HepG2 (cell line): ENCODE measurements around the gene CYP19A1. TPM values are rescaled to one million over a fixed set of nuclear protein-coding genes. Genes with fewer than 3 reads are reported as not detected.

Source experiments
- CBX5 ChIP-seq: sonication (generic); formaldehyde crosslinking; IDR thresholded peaks from 2 replicates; pipeline ENCODE4 v1.4.0; 2020; ENCODE audit warnings: missing genetic modification reagents, borderline replicate concordance
- CSRNP2 ChIP-seq: sonication (generic); formaldehyde crosslinking; conservative IDR thresholded peaks from 2 replicates; pipeline ENCODE4 v1.8.0; 2022; ENCODE audit warnings: low read depth, missing genetic modification reagents
- FOXA1 ChIP-seq, 2 experiments: fragments of 450-650 bp in 1 of 2; sonication (generic) in 1 of 2; formaldehyde crosslinking in 1 of 2; IDR thresholded peaks; 2 replicates each; pipeline versions ENCODE4 v1.4.0 to v1.6.1; 2016 to 2020; ENCODE audit warnings: missing genetic modification reagents in 1 of 2
- FUBP1 ChIP-seq: sonication (generic); formaldehyde crosslinking; IDR thresholded peaks from 2 replicates; pipeline ENCODE4 v1.5.1; 2020; ENCODE audit warnings: missing genetic modification reagents, mild to moderate bottlenecking, borderline replicate concordance
- IKZF4 ChIP-seq: sonication (generic); formaldehyde crosslinking; IDR thresholded peaks from 2 replicates; pipeline ENCODE4 v1.5.1; 2020; ENCODE audit warnings: borderline replicate concordance, mild to moderate bottlenecking, low read depth, missing genetic modification reagents; ENCODE audit errors: not compliant biosample characterization
- LRRFIP1 ChIP-seq: sonication (generic); formaldehyde crosslinking; conservative IDR thresholded peaks from 2 replicates; pipeline ENCODE4 v1.4.0; 2020; ENCODE audit warnings: missing genetic modification reagents
- MIXL1 ChIP-seq: IDR thresholded peaks from 2 replicates; pipeline ENCODE4 v1.6.1; 2016
- MLX ChIP-seq: IDR thresholded peaks from 2 replicates; pipeline ENCODE4 v1.6.1; 2016
- MLXIP ChIP-seq: sonication (generic); formaldehyde crosslinking; IDR thresholded peaks from 2 replicates; pipeline ENCODE4 v1.9.0; 2021; ENCODE audit warnings: missing genetic modification reagents, borderline replicate concordance
- NCOA5 ChIP-seq: sonication (generic); formaldehyde crosslinking; IDR thresholded peaks from 2 replicates; pipeline ENCODE4 v1.4.0; 2020; ENCODE audit warnings: missing genetic modification reagents
- RELA ChIP-seq: sonication (generic); formaldehyde crosslinking; IDR thresholded peaks from 2 replicates; pipeline ENCODE4 v1.4.0; 2020; ENCODE audit warnings: missing genetic modification reagents
- SOX13 ChIP-seq, 3 experiments: fragments of 450-650 bp in 1 of 3; sonication (generic) in 1 of 3; formaldehyde crosslinking in 1 of 3; IDR thresholded peaks in 2 of 3; conservative IDR thresholded peaks in 1 of 3; 2 replicates each; pipeline versions ENCODE4 v1.5.0 to v1.6.1; 2016 to 2020; ENCODE audit warnings: antibody characterized with exemption in 1 of 3, mild to moderate bottlenecking in 1 of 3, missing compliant biosample characterization in 1 of 3, missing genetic modification reagents in 1 of 3, moderate library complexity in 1 of 3
- SOX5 ChIP-seq: IDR thresholded peaks from 2 replicates; pipeline ENCODE4 v1.6.1; 2016; ENCODE audit warnings: borderline replicate concordance
- ZBTB38 ChIP-seq: sonication (generic); formaldehyde crosslinking; IDR thresholded peaks from 2 replicates; pipeline ENCODE4 v1.5.1; 2020; ENCODE audit warnings: mild to moderate bottlenecking, missing genetic modification reagents
- ZNF460 ChIP-seq: sonication (generic); formaldehyde crosslinking; IDR thresholded peaks from 2 replicates; pipeline ENCODE4 v1.5.1; 2020; ENCODE audit warnings: missing genetic modification reagents, mild to moderate bottlenecking, borderline replicate concordance
- ZNF546 ChIP-seq: sonication (generic); formaldehyde crosslinking; conservative IDR thresholded peaks from 2 replicates; pipeline ENCODE4 v1.8.1; 2023; ENCODE audit warnings: mild to moderate bottlenecking, missing genetic modification reagents
- ZNF841 ChIP-seq: sonication (generic); formaldehyde crosslinking; IDR thresholded peaks from 2 replicates; pipeline ENCODE4 v1.8.1; 2023; ENCODE audit warnings: missing genetic modification reagents, borderline replicate concordance
- polyA plus RNA-seq, 8 experiments: library from polyadenylated mRNA; depleted of rRNA in 3 of 8; stranded (reverse) in 7 of 8; unstranded in 1 of 8; fragments of >200 nt; fragmentation: Illumina TruSeq in 4 of 8; extraction: Trizol in 4 of 8; gene quantifications; 2 replicates each; pipeline versions ENCODE4 v1.2.1 to v1.2.3, GENCODE V29; 2011 to 2016; ENCODE audit warnings: low read depth in 4 of 8, missing spikeins in 1 of 8, mixed read lengths in 1 of 8; ENCODE audit not compliant: insufficient read depth in 1 of 8
- total RNA-seq, 5 experiments: library from RNA; depleted of rRNA; stranded (reverse); fragments of >200 nt; fragmentation: Illumina TruSeq; extraction: Trizol; gene quantifications; 2 replicates each; pipeline ENCODE4 v1.2.3, GENCODE V29; 2016; ENCODE audit warnings: low read depth in 1 of 5

Gene CYP19A1
- total and polyA plus RNA-seq, 2 of the 13 experiments (the other 11 are each of a cell fraction or from before 2014, with no cell fraction given) = 10.9 to 23.0 TPM

- TF ChIP-seq FUBP1 = 0 out of 2 replicates have a peak, but pooled peaks have one; percentile 21
- no peak for TF ChIP-seq SOX13 (IDR thresholded peaks at IDR 0.05)
- TF ChIP-seq SOX13 (CRISPR knock-in tag; conservative IDR thresholded peaks at IDR 0.05 in 1 of 2, IDR thresholded peaks at IDR 0.05 in 1 of 2) = peak in 1 of 2 experiments; percentile 76; a peak in 2 of 4 replicates
- peak; percentile 73; the same call in 1 of the 2 replicates for TF ChIP-seq SOX5 (CRISPR knock-in tag)
- TF ChIP-seq CBX5 (CRISPR knock-in tag) = peak; percentile 72; the same call in 1 of the 2 replicates
- TF ChIP-seq CSRNP2 (CRISPR knock-in tag) = no peak
- TF ChIP-seq MIXL1 (CRISPR knock-in tag) = no peak
- TF ChIP-seq FOXA1 (IDR thresholded peaks at IDR 0.05) = no peak
- TF ChIP-seq FOXA1 (CRISPR knock-in tag; IDR thresholded peaks at IDR 0.05) = peak; percentile 33; the same call in 1 of the 2 replicates
- no peak for TF ChIP-seq IKZF4 (CRISPR knock-in tag)
- no peak for TF ChIP-seq MLXIP (CRISPR knock-in tag)
- TF ChIP-seq NCOA5 = no peak
- no peak for TF ChIP-seq RELA (CRISPR knock-in tag)
- no peak for TF ChIP-seq LRRFIP1
- TF ChIP-seq ZNF546 = no peak
- TF ChIP-seq ZNF841 (CRISPR knock-in tag) = no peak
- TF ChIP-seq ZBTB38 (CRISPR knock-in tag) = 0 out of 2 replicates have a peak, but pooled peaks have one; percentile 45
- no peak for TF ChIP-seq ZNF460 (CRISPR knock-in tag)
- TF ChIP-seq MLX (CRISPR knock-in tag) = peak; percentile 49; the same call in 1 of the 2 replicates
Measured at GRCh38 chr15:51314391-51315337, 23.7 kb downstream of the CYP19A1 start (continued).
